GDM1 (cell line): ENCODE data around the gene TNS3.

ENCODE experiments used
- DNase-seq: peaks from one replicate; lab custom pipeline; 2025; lab: John Stamatoyannopoulos, UW

The TNS3 gene

DNA sequence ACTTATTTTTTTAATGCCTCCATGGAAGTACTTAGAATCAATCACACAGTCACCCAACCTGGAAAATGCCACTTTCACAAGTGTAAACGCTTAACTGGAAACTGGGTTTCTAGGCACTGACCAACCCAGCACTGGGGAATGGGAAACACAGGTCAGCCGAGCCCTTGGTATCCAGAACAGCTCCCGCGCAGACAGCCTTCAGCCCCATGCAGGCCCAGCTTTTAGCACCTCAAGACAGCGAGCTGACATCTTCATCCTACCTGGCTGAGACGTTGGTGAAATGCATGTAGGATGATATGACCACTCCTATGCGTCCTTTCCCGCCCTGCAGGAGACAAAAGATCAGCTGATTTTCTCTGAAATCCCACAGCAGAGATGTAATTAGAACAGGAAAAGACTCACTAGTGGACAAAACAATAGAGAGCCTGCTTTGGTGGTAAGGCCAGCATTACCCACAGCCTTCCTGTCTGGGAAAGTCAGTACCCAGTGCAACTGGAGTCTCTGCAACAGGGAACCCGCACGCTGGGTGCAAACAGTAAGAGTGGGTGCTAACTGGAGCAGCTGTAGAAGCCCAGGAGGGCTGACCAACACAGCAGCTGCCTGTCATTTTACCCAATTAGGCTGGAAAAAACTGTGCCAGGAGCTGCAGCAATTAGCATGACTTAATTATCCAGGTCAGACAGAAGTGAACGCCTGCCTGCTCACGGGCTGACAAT is 153.7 kb downstream of the TNS3 start:
- DNase-seq = no peak

DNA sequence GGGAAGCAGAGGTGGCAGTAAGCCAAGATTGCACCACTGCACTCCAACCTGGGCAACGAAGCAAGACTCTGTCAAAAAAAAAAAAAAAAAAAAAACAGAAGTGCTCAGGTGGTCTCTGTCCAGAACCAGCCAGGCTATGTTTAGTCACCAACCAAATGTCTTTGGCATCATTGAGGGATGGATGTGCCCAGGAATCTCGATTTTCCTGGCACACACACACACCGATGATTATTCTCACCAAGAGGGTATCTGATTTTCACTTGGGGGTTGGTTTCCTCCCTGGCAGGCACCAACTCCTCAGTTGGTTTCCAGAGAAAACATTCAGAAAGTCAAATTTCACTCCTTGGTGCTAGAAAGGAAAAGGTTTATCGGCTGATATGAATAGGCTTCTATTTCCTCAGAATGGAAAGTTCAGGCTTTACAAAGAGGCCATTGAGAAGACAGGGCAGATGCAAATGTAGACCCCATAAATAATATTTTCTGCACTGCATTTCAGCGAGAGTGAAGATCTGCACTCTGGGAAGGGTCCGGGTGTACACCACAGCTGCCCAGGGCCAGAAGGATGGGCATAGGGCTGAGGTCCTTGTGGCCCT is 154.8 kb downstream of the TNS3 start:
- no peak for DNase-seq

DNA sequence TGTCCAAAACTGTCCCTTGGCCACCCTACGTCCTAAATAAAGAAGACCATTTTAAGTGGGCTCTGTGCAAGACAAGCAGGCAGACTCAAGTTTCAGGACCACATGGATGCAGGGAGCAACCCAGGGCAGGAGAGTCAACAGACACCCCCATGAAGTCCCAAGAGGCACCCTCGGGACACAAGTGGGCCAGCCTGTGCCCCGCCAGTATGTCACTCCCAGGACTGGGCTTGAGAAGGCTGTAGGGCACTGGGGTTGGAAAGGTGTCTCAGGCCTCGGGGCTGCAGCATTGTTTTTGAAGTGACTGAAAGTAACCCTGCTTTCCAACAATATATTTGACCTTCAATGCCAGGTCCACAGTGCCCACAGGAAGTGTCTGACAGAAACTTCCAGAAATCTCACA is 157.4 kb downstream of the TNS3 start:
- no peak for DNase-seq

- DNase-seq = no peak
Measured at GRCh38 chr7:47423196-47423595, 158.7 kb downstream of the TNS3 start.

DNA sequence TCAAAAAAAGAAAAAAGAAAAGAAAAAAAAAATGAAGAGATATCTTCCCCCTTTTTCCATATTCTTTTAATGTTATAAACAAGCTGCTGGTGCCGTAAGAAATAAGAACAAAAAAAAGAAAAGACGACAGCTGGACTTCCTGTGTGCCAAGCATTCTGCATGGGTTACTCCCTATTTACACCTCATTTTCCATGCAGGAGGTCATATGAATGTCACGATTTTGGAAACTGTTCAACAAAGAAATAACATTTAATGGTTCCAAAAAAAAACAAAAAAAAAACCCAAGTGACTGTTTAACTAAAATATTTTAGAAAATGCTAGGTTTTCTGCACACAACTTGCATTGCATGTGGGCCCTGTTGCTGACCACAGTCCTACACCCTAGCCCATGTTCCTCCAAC is 159.3 kb downstream of the TNS3 start:
- no peak for DNase-seq

DNA sequence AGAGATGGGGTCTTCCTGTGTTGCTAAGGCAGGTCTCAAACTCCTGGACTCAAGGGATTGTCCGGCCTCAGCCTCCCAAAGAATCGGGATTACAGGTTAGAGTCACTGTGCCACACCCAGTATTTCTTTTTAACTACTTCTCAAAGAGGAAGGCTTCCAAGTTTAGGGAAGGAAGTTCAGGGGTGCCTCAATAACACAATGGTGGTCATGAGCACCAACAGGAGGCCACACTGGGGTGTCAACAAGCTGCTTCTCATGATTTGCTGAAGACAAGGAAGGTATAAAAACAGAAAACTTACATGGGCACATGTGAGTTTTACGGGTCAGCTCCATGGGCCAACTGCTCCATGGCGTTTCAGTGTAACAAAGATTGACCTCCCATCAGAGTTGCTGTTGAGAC is 160.5 kb downstream of the TNS3 start:
- no peak for DNase-seq

DNA sequence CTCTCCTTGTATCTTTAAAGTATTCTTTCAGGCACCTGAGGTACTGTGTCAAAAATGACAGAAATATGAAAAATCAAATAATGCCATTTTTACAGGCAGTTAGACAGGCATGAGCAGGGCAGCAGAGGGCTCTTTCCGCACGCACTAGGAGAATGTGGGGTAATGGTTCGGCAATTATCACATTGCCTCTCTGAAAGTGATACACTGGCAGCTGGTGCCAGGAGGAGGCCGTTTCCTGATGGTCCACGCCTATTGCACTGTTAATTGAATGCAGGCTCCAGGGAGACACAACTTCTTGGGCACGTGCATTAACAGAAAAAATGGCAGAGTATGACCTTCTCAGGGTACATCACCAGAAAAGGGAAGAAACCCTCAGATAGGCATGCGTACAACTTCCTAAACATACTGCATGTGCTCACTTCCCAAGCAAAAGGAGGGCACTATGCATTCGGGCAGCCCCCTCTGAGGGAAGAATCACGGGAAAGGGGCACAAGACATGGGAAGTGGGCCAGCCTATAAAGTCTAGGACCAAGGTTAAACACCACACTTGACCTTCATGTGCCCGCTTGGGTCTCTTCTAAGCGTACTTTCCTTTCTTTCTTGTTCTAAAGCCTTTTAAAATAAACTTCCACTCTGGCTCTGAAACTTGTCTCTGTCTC is 161.7 kb downstream of the TNS3 start:
- DNase-seq = no peak

DNA sequence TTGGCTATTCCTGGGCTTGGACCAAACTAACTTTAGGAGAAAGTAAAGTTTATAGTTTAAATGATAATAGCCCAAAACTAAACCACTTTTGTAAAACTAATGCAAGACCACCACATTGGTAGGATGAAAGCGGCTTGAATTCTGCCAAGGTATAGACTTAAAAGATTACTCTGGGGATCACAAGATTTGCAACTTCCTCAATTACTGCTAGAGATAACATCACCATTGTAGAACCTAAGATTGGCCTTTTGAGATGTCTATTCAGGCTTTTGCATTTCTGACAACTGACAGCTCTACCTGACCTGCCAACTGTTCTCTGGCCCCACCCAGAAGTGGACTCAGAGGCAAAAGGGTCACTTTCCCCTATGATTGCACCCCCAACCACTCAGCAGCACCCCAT is 162.4 kb downstream of the TNS3 start:
- no peak for DNase-seq

GRCh38 chr7:47418601-47419309 is 163.2 kb downstream of the TNS3 start:
- DNase-seq = no peak

GRCh38 chr7:47416492-47417480 is 165.1 kb downstream of the TNS3 start:
- no peak for DNase-seq

GRCh38 chr7:47415318-47416212 is 166.3 kb downstream of the TNS3 start:
- no peak for DNase-seq

DNA sequence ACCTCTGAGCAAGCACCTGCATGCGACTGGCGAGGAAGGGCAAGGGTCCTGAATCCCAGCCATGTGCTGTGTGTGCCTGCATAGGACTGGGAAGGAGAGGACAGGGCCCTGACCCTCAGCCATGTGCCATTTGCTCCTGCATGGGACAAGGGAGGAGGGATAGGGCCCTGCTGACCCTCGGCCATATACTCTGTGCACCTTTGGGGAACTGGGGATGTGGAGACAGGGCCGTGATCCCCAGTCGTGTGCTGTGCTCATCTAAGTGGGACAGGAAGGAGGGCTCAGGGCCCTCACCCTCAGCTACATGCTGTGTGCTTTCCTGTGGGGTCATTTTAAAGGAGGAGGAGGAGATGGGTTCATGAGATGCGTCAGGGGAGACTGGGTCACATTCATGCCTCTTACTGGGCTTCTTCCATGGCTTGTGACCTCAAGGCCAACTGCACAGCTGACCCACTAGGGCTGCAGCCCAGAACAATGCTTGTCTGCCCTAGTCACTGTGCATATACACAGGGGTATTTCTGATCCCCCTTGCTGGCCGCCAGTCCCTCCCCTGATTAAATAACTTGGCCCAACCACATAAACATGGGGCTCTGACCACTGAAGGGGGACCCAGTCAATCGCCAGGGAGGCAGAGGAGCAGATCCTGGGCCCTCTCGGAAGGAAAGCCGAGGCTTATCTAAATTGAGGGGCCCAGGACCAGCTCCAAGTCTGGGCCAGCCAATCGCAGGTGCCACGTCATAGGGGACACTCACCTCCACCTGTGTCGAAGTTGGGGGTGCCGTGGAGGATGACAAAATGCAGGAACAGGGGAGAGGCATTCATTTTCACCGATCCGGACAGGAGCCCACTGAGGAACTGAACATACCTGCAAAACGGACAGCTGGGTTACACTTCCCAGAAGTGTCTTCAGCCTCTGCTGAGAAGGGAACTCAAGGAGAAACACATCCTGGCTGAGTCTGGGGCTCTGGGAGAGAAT is 167.3 kb downstream of the TNS3 start:
- no peak for DNase-seq

DNA sequence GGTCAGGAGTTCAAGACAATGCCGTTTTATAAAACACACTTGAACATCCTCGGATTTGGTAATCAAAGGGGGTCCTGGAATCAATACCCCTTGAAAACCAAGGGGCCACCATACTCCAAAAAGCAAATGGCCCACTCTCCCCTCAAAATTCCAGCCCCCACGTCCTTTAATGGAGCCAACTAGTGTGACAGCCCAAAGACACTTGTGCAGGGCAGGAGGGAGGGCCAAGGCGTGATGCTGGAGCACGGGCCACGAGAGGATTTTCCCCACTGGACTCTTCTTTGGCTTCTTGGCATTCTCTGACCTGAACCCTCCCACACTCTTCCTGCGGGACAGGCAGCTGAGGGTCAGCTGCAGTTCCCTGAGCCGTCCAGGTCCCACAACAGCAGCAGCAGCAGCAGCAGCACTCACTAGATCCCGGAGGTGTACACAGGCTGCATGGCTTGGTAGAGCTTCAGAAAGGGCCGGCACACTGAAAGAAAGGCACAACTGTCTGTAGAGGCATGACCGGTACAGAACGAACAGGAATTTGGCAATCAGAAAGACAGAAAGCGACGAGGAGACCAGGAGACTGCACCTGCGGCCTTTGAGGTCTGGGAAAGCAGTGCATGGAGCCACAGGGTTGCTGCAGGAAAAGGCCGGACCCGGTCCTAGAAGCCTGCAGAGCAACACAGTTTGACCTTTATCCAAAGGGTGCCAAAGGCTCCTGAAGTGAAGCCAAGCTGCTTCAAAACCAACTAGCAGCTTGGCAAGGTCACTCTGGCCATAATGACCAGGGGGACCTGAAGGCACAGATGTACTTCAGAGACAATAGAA is 168.2 kb downstream of the TNS3 start:
- DNase-seq = no peak

GRCh38 chr7:47411901-47412300 is 170.0 kb downstream of the TNS3 start:
- no peak for DNase-seq

GRCh38 chr7:47411281-47411869 is 170.5 kb downstream of the TNS3 start:
- no peak for DNase-seq

- DNase-seq = no peak
Measured at GRCh38 chr7:47408675-47409074, 173.2 kb downstream of the TNS3 start.

DNA sequence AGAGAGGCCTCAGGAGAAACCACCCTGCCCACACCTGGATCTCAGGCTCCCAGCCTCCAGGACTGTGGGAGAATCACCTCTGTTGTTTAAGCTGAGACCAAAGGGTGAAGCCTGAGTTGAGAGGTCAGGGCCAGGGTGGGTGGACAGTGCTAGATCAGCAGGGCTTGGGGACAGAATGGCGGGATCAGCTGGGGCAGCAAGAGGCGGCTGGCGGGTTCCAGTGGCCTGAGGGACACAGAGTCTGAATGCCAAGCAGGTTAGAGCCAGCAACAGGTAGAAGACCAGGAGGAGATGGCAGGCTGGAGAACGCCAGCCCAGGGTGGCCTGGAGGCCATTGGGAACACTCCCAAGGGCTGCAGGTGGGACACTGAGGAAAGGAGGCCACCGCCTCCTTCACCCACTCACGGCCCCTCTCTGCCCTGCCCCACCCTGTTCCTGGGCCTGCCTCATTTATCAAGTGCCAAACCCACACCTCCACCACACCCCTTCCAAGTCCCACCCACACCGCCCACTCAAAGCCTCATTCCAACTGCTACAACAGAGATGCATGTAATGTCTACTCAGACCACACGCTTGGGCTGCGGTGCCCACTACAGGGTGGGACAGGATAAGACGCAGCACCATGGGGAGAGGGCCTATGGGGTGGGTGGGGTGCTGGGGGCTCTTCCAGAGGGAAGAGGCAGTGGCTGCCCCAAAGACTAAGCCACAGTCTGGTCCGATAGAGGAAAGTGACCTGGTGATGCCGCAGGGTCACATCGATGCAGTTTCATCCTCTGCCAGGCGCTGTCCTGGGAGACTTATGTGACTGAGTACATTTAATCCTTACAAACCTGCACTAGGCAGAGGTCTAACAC is 173.9 kb downstream of the TNS3 start:
- DNase-seq = no peak
